PC-9 (cell line): ENCODE measurements around the gene BRCC3. TPM values are rescaled to one million over a fixed set of nuclear protein-coding genes. Genes with fewer than 3 reads are reported as not detected.

Experiments used
- BruUV-seq: library from RNA; stranded (reverse); fragments of 400-500 nt; replicated peaks from 2 replicates; lab custom pipeline; 2021; lab: Mats Ljungman, UMichigan
- CTCF ChIA-PET: fragments of 300-600 bp; sonication (Branson Sonifier 250); formaldehyde crosslinking; loops from one replicate; lab custom pipeline; 2022; ENCODE audit warnings: antibody characterized with exemption; lab: Charles Lee
- POLR2A ChIA-PET: fragments of 300-600 bp; sonication (Branson Sonifier 250); formaldehyde crosslinking; loops from one replicate; lab custom pipeline; 2022; ENCODE audit warnings: antibody characterized with exemption; ENCODE audit not compliant: unreplicated experiment; lab: Charles Lee
- DNase-seq, 2 experiments: peaks; one replicate each; pipeline versions ENCODE4 v3.0.0 to v3.0.0-alpha.2; 2015 to 2022; ENCODE audit warnings: mixed read lengths in 1 of 2
- H2AFZ ChIP-seq: fragments of 200-600 bp; sonication (generic); 2 replicates; pipeline ENCODE4 v1.8.1; 2017; ENCODE audit warnings: antibody characterized with exemption
- H3F3A ChIP-seq: fragments of 200-600 bp; sonication (generic); 2 replicates; pipeline ENCODE4 v1.8.1; 2017; ENCODE audit warnings: antibody characterized with exemption, mild to moderate bottlenecking, low read depth; ENCODE audit not compliant: insufficient read depth
- H3K27ac ChIP-seq: fragments of 200-600 bp; sonication (generic); 2 replicates; pipeline ENCODE4 v1.6.1; 2016; ENCODE audit warnings: mixed run types
- H3K27me3 ChIP-seq: fragments of 200-600 bp; sonication (generic); 2 replicates; pipeline ENCODE4 v1.6.1; 2016; ENCODE audit warnings: low read depth, mixed run types; ENCODE audit not compliant: insufficient read depth
- H3K36me3 ChIP-seq: fragments of 200-600 bp; sonication (generic); 2 replicates; pipeline ENCODE4 v1.6.1; 2016; ENCODE audit warnings: low read depth, mixed run types
- H3K4me1 ChIP-seq: fragments of 200-600 bp; sonication (generic); replicated peaks from 2 replicates; pipeline ENCODE4 v1.6.1; 2016; ENCODE audit warnings: mixed run types; ENCODE audit not compliant: insufficient read depth
- H3K4me2 ChIP-seq: fragments of 200-600 bp; sonication (generic); 2 replicates; pipeline ENCODE4 v1.6.1; 2017; ENCODE audit warnings: mixed run types
- H3K4me3 ChIP-seq: fragments of 200-600 bp; sonication (generic); 2 replicates; pipeline ENCODE4 v1.6.1; 2016; ENCODE audit warnings: mixed run types
- H3K79me2 ChIP-seq: fragments of 200-600 bp; sonication (generic); 2 replicates; pipeline ENCODE4 v1.6.1; 2017; ENCODE audit warnings: low read depth, mixed run types
- H3K9me2 ChIP-seq: fragments of 200-600 bp; sonication (generic); 2 replicates; pipeline ENCODE4 v1.8.1; 2017; ENCODE audit warnings: mild to moderate bottlenecking; ENCODE audit not compliant: insufficient read depth
- H3K9me3 ChIP-seq: fragments of 200-600 bp; sonication (generic); 2 replicates; pipeline ENCODE4 v1.8.1; 2016; ENCODE audit warnings: low read depth; ENCODE audit not compliant: insufficient read depth
- H4K20me1 ChIP-seq: fragments of 200-600 bp; sonication (generic); 2 replicates; pipeline ENCODE4 v1.8.1; 2017; ENCODE audit not compliant: insufficient read depth
- CTCF ChIP-seq: fragments of 200-600 bp; sonication (generic); conservative IDR thresholded peaks from 2 replicates; pipeline ENCODE4 v1.6.1; 2017; ENCODE audit warnings: mixed run types, antibody characterized with exemption, mild to moderate bottlenecking, moderate library complexity
- EZH2 ChIP-seq: fragments of 200-600 bp; sonication (generic); IDR thresholded peaks from 2 replicates; pipeline ENCODE4 v1.8.0; 2017; ENCODE audit warnings: antibody characterized with exemption, low read depth
- intact Hi-C: fragments of 100-400 bp; cut with micrococcal nuclease; formaldehyde crosslinking; loops from one replicate; pipeline ENCODE4 v1.10.0; 2022; ENCODE audit not compliant: unreplicated experiment
- total RNA-seq: library from RNA; stranded (reverse); gene quantifications from 2 replicates; pipeline ENCODE4 v1.2.3, GENCODE V29; 2021

BRCC3 gene
- total RNA-seq, 1 experiment from 2014 or later = 52.0 TPM

DNA sequence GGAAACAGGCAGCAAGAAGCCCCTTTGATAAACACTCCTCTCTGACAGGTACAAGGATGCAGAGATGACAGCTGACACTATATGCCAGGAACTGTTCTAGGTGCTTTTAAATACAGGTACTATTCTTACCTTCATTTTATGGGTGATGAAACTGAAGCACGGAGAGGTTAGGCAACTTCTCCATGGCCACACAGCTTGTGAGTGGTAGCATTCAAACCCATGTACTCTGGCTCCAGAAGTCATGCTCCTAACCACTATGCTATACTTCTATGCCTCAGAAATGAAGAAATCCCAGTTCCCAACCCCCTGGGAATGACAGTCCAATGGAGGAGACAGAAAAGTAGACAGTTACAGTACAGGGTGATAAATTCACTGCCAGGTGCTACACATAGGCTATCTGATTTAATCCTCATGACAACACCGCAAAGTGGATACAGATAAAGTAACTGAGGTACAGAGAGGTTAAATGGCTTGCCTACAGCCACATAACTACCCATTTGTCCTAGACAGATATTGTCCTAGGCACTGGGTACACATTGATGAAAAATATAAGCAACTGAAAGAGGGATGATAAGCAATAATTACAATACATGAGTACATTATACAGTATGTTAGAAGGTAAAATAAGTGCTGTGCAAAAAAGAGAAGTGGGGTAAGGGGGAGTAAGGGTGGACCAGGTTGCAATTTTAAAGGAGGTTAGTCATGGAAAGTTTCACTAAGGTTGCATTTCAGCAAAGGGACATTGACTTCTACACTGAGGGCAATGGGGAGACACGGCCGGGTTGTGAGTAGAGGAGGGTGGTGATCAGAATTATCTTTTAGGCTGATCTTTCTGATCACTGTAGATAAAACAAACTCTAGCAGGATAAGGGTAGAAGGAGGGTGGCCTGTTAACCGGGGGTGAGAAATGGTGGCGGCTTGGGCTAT is 47.1 kb upstream of the BRCC3 start:
- peaks cover 15% of the 10 kb centered on the region for H3K79me2 ChIP-seq
- TF ChIP-seq EZH2 = no peak
- no peak for TF ChIP-seq CTCF
- H3K9me3 ChIP-seq = no peaks in the 10 kb centered on the region
- no peaks in the 10 kb centered on the region for H3K36me3 ChIP-seq
- no peak overlapping the region for H2AFZ ChIP-seq
- H3K4me2 ChIP-seq = no peak overlapping the region
- H3K9me2 ChIP-seq = no peaks in the 10 kb centered on the region
- no peak overlapping the region for H3K27ac ChIP-seq
- no peak overlapping the region for H3K4me3 ChIP-seq
- DNase-seq = no peak
- H3F3A ChIP-seq = peaks cover 16% of the 10 kb centered on the region
- POLR2A ChIA-PET = interaction anchor here (0.7 kb wide), 1 partner anchor 534 kb away, joined by 14 read pairs; no protein-coding TSS in a partner anchor
- no peaks in the 10 kb centered on the region for H4K20me1 ChIP-seq
- intact Hi-C loops = loop anchor here (10.0 kb wide), 1 partner anchor 649 kb away; the partner anchor contains the start of genes EMD and FLNA
- BruUV-seq = no TSS peak
- CTCF ChIA-PET = no interaction called here
- peaks cover 13% of the 10 kb centered on the region for H3K4me1 ChIP-seq
- H3K27me3 ChIP-seq = no peaks in the 10 kb centered on the region

- Histone ChIP-seq H3F3A (peaks cover 16% of the 10 kb centered on the region), H3K79me2 (peaks cover 31% of the 10 kb centered on the region), H3K36me3 (no peaks in the 10 kb centered on the region), H3K9me2 (no peaks in the 10 kb centered on the region), H3K9me3 (no peaks in the 10 kb centered on the region), H3K27me3 (no peaks in the 10 kb centered on the region), H4K20me1 (no peaks in the 10 kb centered on the region), H2AFZ (peak overlapping the region; percentile 67; the same call in 1 of the 2 replicates), H3K27ac (peak overlapping the region; percentile 96), H3K4me1 (peaks cover 13% of the 10 kb centered on the region), H3K4me2 (peak overlapping the region; percentile 81), H3K4me3 (peak overlapping the region; percentile 94; the same call in 1 of the 2 replicates)
- POLR2A ChIA-PET = interaction anchor here (0.6 to 0.9 kb wide), 5 partner anchors 19 to 506 kb away, joined by 5 to 33 read pairs (median 9); no protein-coding TSS in a partner anchor
- DNase-seq = peak in 1 of 2 experiments; percentile 87
- TF ChIP-seq EZH2 (no peak), CTCF (no peak)
- intact Hi-C loops = loop anchor here (2.0 to 10.0 kb wide), 3 partner anchors 44 to 854 kb away; partner anchors contain the start of genes BRCC3, CMC4, EMD and FLNA
- CTCF ChIA-PET = interaction anchor here (0.7 to 1.0 kb wide), 2 partner anchors 109 to 283 kb away, joined by 3 read pairs; no protein-coding TSS in a partner anchor
- no TSS peak for BruUV-seq
These were observed 44.9 kb upstream of the BRCC3 start for GRCh38 chrX:155026420-155026726.

DNA sequence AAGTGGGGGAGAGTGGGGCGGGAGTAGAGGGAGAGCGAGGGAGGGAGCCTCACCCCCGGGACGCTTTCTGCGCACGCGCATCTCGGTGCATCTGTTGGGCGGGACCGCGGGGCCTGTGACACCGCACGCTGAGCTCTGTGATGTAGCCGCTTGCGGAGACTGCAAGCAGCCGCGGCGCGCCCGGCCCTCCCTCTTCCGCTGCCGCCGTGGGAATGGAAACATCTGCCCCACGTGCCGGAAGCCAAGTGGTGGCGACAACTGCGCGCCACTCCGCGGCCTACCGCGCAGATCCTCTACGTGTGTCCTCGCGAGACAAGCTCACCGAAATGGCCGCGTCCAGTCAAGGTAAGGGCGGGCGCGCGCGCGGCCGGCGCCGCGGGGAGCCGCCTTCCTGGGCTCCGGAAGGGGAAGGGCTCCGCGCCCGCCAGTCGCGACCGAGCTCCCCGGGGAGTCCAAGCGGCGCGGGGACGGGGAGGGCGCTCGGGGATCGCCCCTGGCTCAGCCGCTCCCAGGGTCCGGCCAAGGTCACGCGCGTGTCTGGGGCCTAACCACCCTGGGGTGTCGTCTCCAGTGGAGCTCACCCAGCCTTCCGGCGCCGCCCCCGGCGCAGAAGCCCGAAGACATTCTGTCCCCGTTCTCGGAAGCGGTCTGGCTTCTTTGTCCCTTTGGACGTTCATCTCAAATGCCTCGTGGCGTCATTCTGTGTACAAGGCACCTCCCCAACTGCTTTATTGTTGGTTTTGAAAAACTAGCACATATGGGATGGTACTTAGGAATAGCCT is 44.4 kb upstream of the BRCC3 start, which contains the start of gene FUNDC2:
TSS of gene FUNDC2 (plus strand) at position 118 of the 782 bp plus-strand sequence. CDS start at position 213, 95 bp downstream.
- ChIA-PET POLR2A (interaction anchor here (0.5 to 0.9 kb wide), 7 partner anchors 10 to 507 kb away, joined by 3 to 33 read pairs (median 7); no protein-coding TSS in a partner anchor), CTCF (interaction anchor here (0.5 to 1.0 kb wide), 3 partner anchors 17 to 284 kb away, joined by 3 to 13 read pairs (median 3); no protein-coding TSS in a partner anchor)
- Histone ChIP-seq H3K4me2 (peak within 1 kb of the TSS; percentile 87), H4K20me1 (no peaks in the 10 kb centered on the region), H2AFZ (peak within 1 kb of the TSS; percentile 83), H3K27me3 (no peaks in the 10 kb centered on the region), H3K27ac (peak within 1 kb of the TSS; percentile 96), H3K36me3 (no peaks in the 10 kb centered on the region), H3K79me2 (peaks cover 34% of the 10 kb centered on the region), H3K4me1 (peaks cover 13% of the 10 kb centered on the region), H3F3A (peaks cover 16% of the 10 kb centered on the region), H3K4me3 (peak within 1 kb of the TSS; percentile 94), H3K9me3 (no peaks in the 10 kb centered on the region), H3K9me2 (no peaks in the 10 kb centered on the region)
- DNase-seq = peak; percentile 57 to 98
- TF ChIP-seq CTCF (no peak), EZH2 (no peak)
- intact Hi-C loops = loop anchor here (1.0 to 10.0 kb wide), 4 partner anchors 44 to 854 kb away; partner anchors contain the start of genes BRCC3, CMC4, EMD and FLNA
- TSS peak; percentile 72 for BruUV-seq
